ENCODE data around the gene KRTAP5-3.

The KRTAP5-3 gene

GRCh38 chr11:1642288-1643145 is 34.3 kb upstream of the KRTAP5-3 start:
- DNase-seq (ENCODE audit: low read depth): no peak

GRCh38 chr11:1641096-1641495 is 32.8 kb upstream of the KRTAP5-3 start:
- DNase-seq (ENCODE audit: low read depth): no peak

GRCh38 chr11:1640076-1640946 is 32.0 kb upstream of the KRTAP5-3 start:
- DNase-seq (ENCODE audit: low read depth): no peak

- DNase-seq (ENCODE audit: low read depth): no peak
Observed at GRCh38 chr11:1639666-1640065, 31.4 kb upstream of the KRTAP5-3 start.

GRCh38 chr11:1639102-1639620 is 30.9 kb upstream of the KRTAP5-3 start:
- DNase-seq (ENCODE audit: low read depth): no peak

GRCh38 chr11:1638344-1638743 is 30.1 kb upstream of the KRTAP5-3 start:
- DNase-seq (ENCODE audit: low read depth): no peak

- DNase-seq (ENCODE audit: low read depth): no peak
Observed at GRCh38 chr11:1637628-1638027, 29.4 kb upstream of the KRTAP5-3 start.

GRCh38 chr11:1636291-1636950 is 28.2 kb upstream of the KRTAP5-3 start:
- DNase-seq (ENCODE audit: low read depth): no peak

- DNase-seq (ENCODE audit: low read depth): no peak
Observed at GRCh38 chr11:1633864-1634263, 25.6 kb upstream of the KRTAP5-3 start.

- no peak for DNase-seq (ENCODE audit: low read depth)
Observed at GRCh38 chr11:1632053-1632714, 23.9 kb upstream of the KRTAP5-3 start.

GRCh38 chr11:1631066-1631568 is 22.9 kb upstream of the KRTAP5-3 start:
- DNase-seq (ENCODE audit: low read depth): no peak

- DNase-seq (ENCODE audit: low read depth): no peak
Observed at GRCh38 chr11:1630271-1630670, 22.0 kb upstream of the KRTAP5-3 start.

GRCh38 chr11:1629326-1630185 is 21.3 kb upstream of the KRTAP5-3 start, which contains the start of gene KRTAP5-5:
Gene KRTAP5-5, plus strand, starts transcription at chr11:1629775. Its CDS starts 66 bp downstream, at chr11:1629841.
- no peak for DNase-seq (ENCODE audit: low read depth)

GRCh38 chr11:1628506-1629325 is 20.5 kb upstream of the KRTAP5-3 start:
- DNase-seq (ENCODE audit: low read depth): no peak

GRCh38 chr11:1625541-1625940 is 17.3 kb upstream of the KRTAP5-3 start:
- no peak for DNase-seq (ENCODE audit: low read depth)

GRCh38 chr11:1624621-1625020 is 16.4 kb upstream of the KRTAP5-3 start:
- DNase-seq (ENCODE audit: low read depth): no peak

GRCh38 chr11:1623716-1624115 is 15.5 kb upstream of the KRTAP5-3 start:
- no peak for DNase-seq (ENCODE audit: low read depth)

GRCh38 chr11:1622086-1622485 is 13.8 kb upstream of the KRTAP5-3 start, which contains the start of gene KRTAP5-4:
Gene KRTAP5-4, minus strand, starts transcription at chr11:1622138. Its CDS starts 45 bp downstream, at chr11:1622093.
- DNase-seq (ENCODE audit: low read depth): no peak

GRCh38 chr11:1619449-1619848 is 11.2 kb upstream of the KRTAP5-3 start:
- no peak for DNase-seq (ENCODE audit: low read depth)
